DND-41 (cell line): ENCODE measurements around the gene HDAC11.

Experiments
- ATAC-seq: fragments of 200-7000 bp; cut with Tn5 transposase; 3 replicates; pipeline ENCODE4 v1.9.1; 2021; ENCODE audit warnings: low read depth; ENCODE audit not compliant: insufficient read depth
- DNase-seq: peaks from one replicate; pipeline ENCODE4 v3.0.0-alpha.2; 2020
- H2AFZ ChIP-seq: 2 replicates; pipeline ENCODE4 v1.6.0; 2012; ENCODE audit warnings: low read depth, low read length
- H3K27ac ChIP-seq: 2 replicates; pipeline ENCODE4 v1.5.1; 2012; ENCODE audit warnings: low read length, inconsistent platforms
- H3K27me3 ChIP-seq: fragments of 200-600 bp; sonication (generic); 2 replicates; pipeline ENCODE4 v1.6.0; 2012; ENCODE audit warnings: low read length, mild to moderate bottlenecking, inconsistent platforms; ENCODE audit not compliant: insufficient read depth, poor library complexity
- H3K36me3 ChIP-seq: 2 replicates; pipeline ENCODE4 v1.5.1; 2012; ENCODE audit warnings: low read length, inconsistent platforms; ENCODE audit not compliant: insufficient read depth
- H3K4me1 ChIP-seq: 2 replicates; pipeline ENCODE4 v1.5.1; 2012; ENCODE audit warnings: mild to moderate bottlenecking, low read length; ENCODE audit not compliant: insufficient read depth
- H3K4me2 ChIP-seq: 2 replicates; pipeline ENCODE4 v1.6.0; 2012; ENCODE audit warnings: mild to moderate bottlenecking, moderate library complexity, low read length, inconsistent platforms; ENCODE audit not compliant: insufficient read depth
- H3K4me3 ChIP-seq, 2 experiments: fragments of 200-600 bp in 1 of 2; shearing (Covaris generic) in 1 of 2; 2 replicates each; pipeline ENCODE4 v1.5.1; 2012 to 2016; ENCODE audit warnings: inconsistent platforms in 2 of 2, low read length in 2 of 2, mild to moderate bottlenecking in 2 of 2, low read depth in 1 of 2, moderate library complexity in 1 of 2
- H3K79me2 ChIP-seq: 2 replicates; pipeline ENCODE4 v1.6.0; 2012; ENCODE audit warnings: low read length, inconsistent platforms; ENCODE audit not compliant: insufficient read depth
- H3K9ac ChIP-seq: 2 replicates; pipeline ENCODE4 v1.6.0; 2012; ENCODE audit warnings: low read depth, mild to moderate bottlenecking, inconsistent platforms, low read length, moderate library complexity
- H3K9me3 ChIP-seq: 2 replicates; pipeline ENCODE4 v1.5.1; 2012; ENCODE audit warnings: low read length, moderate library complexity, mild to moderate bottlenecking, inconsistent platforms; ENCODE audit not compliant: insufficient read depth, severe bottlenecking
- H4K20me1 ChIP-seq: 2 replicates; pipeline ENCODE4 v1.6.0; 2012; ENCODE audit warnings: low read length; ENCODE audit not compliant: insufficient read depth
- EZH2 ChIP-seq: IDR thresholded peaks from 3 replicates; pipeline ENCODE4 v1.6.1; 2012; ENCODE audit warnings: borderline replicate concordance, low read depth, mild to moderate bottlenecking, moderate library complexity, low read length, inconsistent platforms; ENCODE audit not compliant: severe bottlenecking
- TF ChIP-seq, protein P1 (sequence below): IDR thresholded peaks from 2 replicates; pipeline ENCODE4 v1.5.1; 2012; ENCODE audit warnings: borderline replicate concordance, low read length, moderate library complexity, mild to moderate bottlenecking; ENCODE audit not compliant: poor library complexity, severe bottlenecking; ENCODE audit errors: extremely low read depth

Gene HDAC11

DNA sequence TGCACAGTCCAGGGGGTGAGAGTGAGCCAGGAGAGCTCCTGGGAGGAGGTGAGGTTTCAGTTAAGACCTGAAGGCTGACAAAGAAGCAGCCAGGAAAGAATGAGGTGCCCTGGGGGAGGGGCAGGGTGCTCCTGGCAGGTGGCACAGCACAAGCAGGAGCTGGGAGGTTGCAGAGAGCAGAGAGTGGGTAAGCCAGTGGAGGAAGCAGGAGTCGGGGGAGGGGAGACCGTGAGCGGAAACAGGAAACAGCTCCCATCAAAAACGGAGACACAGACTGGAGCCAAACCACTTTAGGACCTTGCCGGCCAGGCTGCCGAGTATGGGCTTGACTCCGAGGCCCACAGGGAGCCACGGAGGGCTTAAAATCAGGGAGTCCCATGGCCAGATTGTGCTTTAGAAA, 56.7 kb downstream of the HDAC11 start:
- Histone ChIP-seq H3K79me2 (no peaks in the 10 kb centered on the region), H2AFZ (no peak overlapping the region), H3K9me3 (no peaks in the 10 kb centered on the region), H3K4me1 (peaks cover 20% of the 10 kb centered on the region), H4K20me1 (no peaks in the 10 kb centered on the region), H3K36me3 (no peaks in the 10 kb centered on the region), H3K4me3 (no peak overlapping the region), H3K4me2 (no peak overlapping the region), H3K27ac (peak overlapping the region; percentile 25), H3K27me3 (no peaks in the 10 kb centered on the region), H3K9ac (no peak overlapping the region)
- DNase-seq (peak; percentile 71), ATAC-seq (peak; percentile 80)
- TF ChIP-seq EZH2 = no peak
- TF ChIP-seq, protein P1, sequence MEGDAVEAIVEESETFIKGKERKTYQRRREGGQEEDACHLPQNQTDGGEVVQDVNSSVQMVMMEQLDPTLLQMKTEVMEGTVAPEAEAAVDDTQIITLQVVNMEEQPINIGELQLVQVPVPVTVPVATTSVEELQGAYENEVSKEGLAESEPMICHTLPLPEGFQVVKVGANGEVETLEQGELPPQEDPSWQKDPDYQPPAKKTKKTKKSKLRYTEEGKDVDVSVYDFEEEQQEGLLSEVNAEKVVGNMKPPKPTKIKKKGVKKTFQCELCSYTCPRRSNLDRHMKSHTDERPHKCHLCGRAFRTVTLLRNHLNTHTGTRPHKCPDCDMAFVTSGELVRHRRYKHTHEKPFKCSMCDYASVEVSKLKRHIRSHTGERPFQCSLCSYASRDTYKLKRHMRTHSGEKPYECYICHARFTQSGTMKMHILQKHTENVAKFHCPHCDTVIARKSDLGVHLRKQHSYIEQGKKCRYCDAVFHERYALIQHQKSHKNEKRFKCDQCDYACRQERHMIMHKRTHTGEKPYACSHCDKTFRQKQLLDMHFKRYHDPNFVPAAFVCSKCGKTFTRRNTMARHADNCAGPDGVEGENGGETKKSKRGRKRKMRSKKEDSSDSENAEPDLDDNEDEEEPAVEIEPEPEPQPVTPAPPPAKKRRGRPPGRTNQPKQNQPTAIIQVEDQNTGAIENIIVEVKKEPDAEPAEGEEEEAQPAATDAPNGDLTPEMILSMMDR = no peak

DNA sequence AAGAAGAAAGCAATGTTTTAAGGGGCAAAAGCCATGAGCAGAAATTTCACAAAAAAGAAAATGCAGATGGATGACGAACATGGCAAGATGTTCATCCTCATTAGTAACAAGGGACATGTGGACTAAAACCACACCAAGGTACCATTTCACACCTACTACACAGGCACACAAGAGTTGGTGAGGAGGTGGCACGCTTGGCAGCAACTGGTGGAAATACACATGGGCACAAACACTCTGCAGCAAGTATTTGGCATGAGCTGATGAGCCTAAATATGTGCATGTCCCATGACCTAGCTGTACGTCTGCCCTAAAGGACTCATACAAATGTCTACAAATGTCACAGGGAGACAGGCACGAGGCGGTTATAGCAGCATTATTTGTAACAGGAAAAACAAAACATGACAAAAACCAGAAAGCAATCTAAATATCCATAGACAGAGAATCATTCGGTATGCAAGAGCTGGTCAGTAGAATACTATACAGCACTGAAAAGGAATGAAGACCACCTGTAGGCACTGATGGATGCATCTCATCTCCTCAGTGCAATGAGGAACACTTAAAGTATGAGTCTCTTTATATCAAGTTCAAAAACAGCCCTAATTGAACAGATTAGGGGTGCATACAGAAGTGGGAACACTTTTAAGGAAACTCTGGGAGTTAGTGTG, 57.3 kb downstream of the HDAC11 start:
- no peak for ATAC-seq
- no peak overlapping the region for H3K9ac ChIP-seq
- H3K36me3 ChIP-seq = no peaks in the 10 kb centered on the region
- no peaks in the 10 kb centered on the region for H4K20me1 ChIP-seq
- H3K79me2 ChIP-seq = no peaks in the 10 kb centered on the region
- no peak overlapping the region for H2AFZ ChIP-seq
- H3K4me2 ChIP-seq = no peak overlapping the region
- H3K27ac ChIP-seq = 0 out of 2 replicates have a peak overlapping the region, but pooled peaks have one; percentile 4
- H3K9me3 ChIP-seq = peaks cover 4% of the 10 kb centered on the region
- peaks cover 20% of the 10 kb centered on the region for H3K4me1 ChIP-seq
- no peak overlapping the region for H3K4me3 ChIP-seq
- no peak for DNase-seq
- TF ChIP-seq EZH2 = no peak
- TF ChIP-seq, protein P1 = no peak
- no peaks in the 10 kb centered on the region for H3K27me3 ChIP-seq

DNA sequence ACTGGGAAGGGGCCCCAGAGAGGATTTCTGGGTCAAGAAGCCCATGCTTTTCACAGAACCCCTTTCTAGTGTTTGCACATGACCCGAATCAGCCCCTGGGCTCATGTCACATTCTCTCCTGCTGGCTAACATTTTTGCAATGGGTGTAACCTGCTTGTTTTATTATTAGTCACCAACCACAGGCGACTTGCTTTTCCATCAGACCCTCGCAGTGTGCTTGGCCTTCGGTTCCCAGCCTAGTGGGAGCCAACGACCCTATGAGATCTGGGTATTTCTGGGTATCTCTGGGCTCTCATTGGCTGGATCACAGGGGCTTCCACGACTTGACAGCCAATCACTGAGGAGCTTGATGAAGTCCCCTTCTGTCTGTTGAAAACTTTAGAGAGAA, 57.8 kb downstream of the HDAC11 start:
- Histone ChIP-seq H3K27me3 (no peaks in the 10 kb centered on the region), H3K79me2 (no peaks in the 10 kb centered on the region), H3K4me3 (no peak overlapping the region), H3K4me2 (no peak overlapping the region), H3K9ac (no peak overlapping the region), H4K20me1 (no peaks in the 10 kb centered on the region), H2AFZ (no peak overlapping the region), H3K36me3 (no peaks in the 10 kb centered on the region), H3K27ac (no peak overlapping the region), H3K9me3 (peaks cover 5% of the 10 kb centered on the region), H3K4me1 (peaks cover 20% of the 10 kb centered on the region)
- ATAC-seq (no peak), DNase-seq (no peak)
- no peak for TF ChIP-seq EZH2
- TF ChIP-seq, protein P1 = no peak
